T-cell (primary cell): Measurements from ENCODE around the gene TLCD3B. TPM values are rescaled to one million over a fixed set of nuclear protein-coding genes. Genes with fewer than 3 reads are reported as not detected.

ENCODE experiments used
- ATAC-seq, 4 experiments: fragments of 200-7000 bp in 3 of 4; fragments of 150-1000 bp in 1 of 4; cut with Tn5 transposase; replicated peaks in 1 of 4; 1 replicate in 3 of 4; 2 replicates in 1 of 4; pipeline ENCODE4 v1.10.0; 2021; ENCODE audit warnings: moderate library complexity in 3 of 4, mild to moderate bottlenecking in 2 of 4, moderate number of reproducible peaks in 1 of 4
- CTCF ChIA-PET, 2 donors: fragments of 300-600 bp; sonication (Branson Sonifier 250); formaldehyde crosslinking; loops; one replicate each; lab custom pipeline; 2022; ENCODE audit warnings: antibody characterized with exemption in 2 of 2; lab: Charles Lee
- POLR2A ChIA-PET, 2 donors: fragments of 300-600 bp; sonication (Branson Sonifier 250); formaldehyde crosslinking; loops; one replicate each; lab custom pipeline; 2022; ENCODE audit warnings: antibody characterized with exemption in 2 of 2; lab: Charles Lee
- DNase-seq, 35 experiments: peaks; one replicate each; pipeline versions ENCODE4 v3.0.0 to v3.0.0-alpha.2; 2013 to 2023
- H3K27ac ChIP-seq: one replicate; pipeline ENCODE4 v1.5.1; 2013; ENCODE audit warnings: low read length
- H3K27me3 ChIP-seq, 2 experiments: replicated peaks in 1 of 2; 1 replicate in 1 of 2; 2 replicates in 1 of 2; pipeline versions ENCODE4 v1.6.1 to v1.7.0; 2013; ENCODE audit warnings: low read length in 1 of 2, mixed read lengths in 1 of 2; ENCODE audit not compliant: control insufficient read depth in 2 of 2, insufficient read depth in 2 of 2; ENCODE audit errors: extremely low read depth in 1 of 2
- H3K36me3 ChIP-seq, 2 donors: 1 replicate in 1 of 2; 2 replicates in 1 of 2; pipeline versions ENCODE4 v1.6.1 to v1.7.0; 2013; ENCODE audit warnings: low read length in 1 of 2; ENCODE audit not compliant: control insufficient read depth in 2 of 2, insufficient read depth in 1 of 2; ENCODE audit errors: extremely low read depth in 1 of 2
- H3K4me1 ChIP-seq, 2 experiments: 1 replicate in 1 of 2; 2 replicates in 1 of 2; pipeline versions ENCODE4 v1.6.1 to v1.7.0; 2013; ENCODE audit warnings: low read length in 2 of 2, mixed read lengths in 1 of 2; ENCODE audit not compliant: insufficient read depth in 2 of 2, control insufficient read depth in 1 of 2; ENCODE audit errors: extremely low read depth in 1 of 2
- H3K4me3 ChIP-seq, 2 donors: 1 replicate in 1 of 2; 2 replicates in 1 of 2; pipeline versions ENCODE4 v1.5.1 to v1.7.0; 2013; ENCODE audit warnings: mild to moderate bottlenecking in 2 of 2, low read length in 1 of 2, moderate library complexity in 1 of 2; ENCODE audit not compliant: control insufficient read depth in 1 of 2; ENCODE audit errors: extremely low read depth in 1 of 2
- H3K9me3 ChIP-seq: 2 replicates; pipeline ENCODE4 v1.7.0; 2013
- H3K27ac Mint-ChIP-seq, 2 donors: one replicate each; pipeline ENCODE4 v1.8.0; 2020 to 2021; ENCODE audit warnings: mild to moderate bottlenecking in 2 of 2, mixed read lengths in 2 of 2
- H3K27me3 Mint-ChIP-seq, 2 donors: one replicate each; pipeline ENCODE4 v1.8.0; 2021 to 2022; ENCODE audit warnings: mixed read lengths in 2 of 2
- H3K36me3 Mint-ChIP-seq: one replicate; pipeline ENCODE4 v1.8.0; 2021; ENCODE audit warnings: mixed read lengths
- H3K4me1 Mint-ChIP-seq, 3 donors: one replicate each; pipeline ENCODE4 v1.8.0; 2020 to 2022; ENCODE audit warnings: mixed read lengths in 3 of 3, mild to moderate bottlenecking in 1 of 3
- H3K4me3 Mint-ChIP-seq, 3 donors: one replicate each; pipeline ENCODE4 v1.8.0; 2020 to 2022; ENCODE audit warnings: mild to moderate bottlenecking in 3 of 3, mixed read lengths in 3 of 3, moderate library complexity in 3 of 3
- H3K9me3 Mint-ChIP-seq, 3 donors: one replicate each; pipeline ENCODE4 v1.8.0; 2020 to 2022; ENCODE audit warnings: mixed read lengths in 3 of 3
- WGBS: methylation state at CpG from one replicate; pipeline ENCODE4 v1.1.5; 2013; ENCODE audit warnings: missing lambda C conversion rate; ENCODE audit not compliant: insufficient coverage; 5-methylcytosine and 5-hydroxymethylcytosine counted together
- total RNA-seq, 35 experiments: library from RNA in 6 of 35; stranded (reverse) in 6 of 35; fragments of 120-200 nt in 1 of 35; gene quantifications; one replicate each; pipeline versions ENCODE4 v1.2.1 to v1.2.4 and lab custom pipeline; 2013 to 2026

The TLCD3B gene
- total RNA-seq, 5 donors from 2014 or later (not counting 1 experiment from before 2014, with no cell fraction given) = 0.25 to 0.32 (median 0.25) TPM; not detected in 2

DNA sequence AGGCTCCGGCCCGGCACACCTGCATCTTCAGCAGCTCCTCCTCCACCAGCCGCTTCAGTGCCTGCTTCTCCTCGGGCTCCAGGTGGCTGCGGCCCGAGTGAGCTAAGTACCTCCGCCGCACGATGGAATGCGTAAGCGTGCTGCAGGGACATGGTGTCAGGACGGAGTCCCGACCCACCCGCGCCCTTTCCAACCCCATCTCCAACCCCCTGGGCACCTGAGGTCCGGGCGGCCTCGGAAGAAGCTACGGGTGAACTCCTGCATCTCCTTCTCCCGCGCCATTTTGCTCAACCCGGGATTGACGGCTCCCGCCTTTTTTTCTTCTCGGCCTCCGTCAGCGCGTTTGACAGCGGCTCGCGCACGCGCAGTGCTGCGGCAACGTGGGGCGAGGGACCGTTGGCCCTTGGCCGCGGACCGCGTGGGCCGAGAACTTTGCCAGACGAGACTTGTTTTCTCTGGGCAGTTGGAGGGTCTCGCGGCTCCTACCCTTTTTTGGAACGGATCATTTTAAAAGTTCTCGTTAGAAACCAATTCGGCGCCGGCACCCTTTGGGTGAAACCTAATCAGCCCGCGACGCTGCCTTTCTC lies 35.7 kb downstream of the TLCD3B start, which contains the start of gene HIRIP3:
Gene HIRIP3, minus strand, starts transcription at position 294 of the 587 bp plus-strand sequence. Its CDS starts 12 bp downstream, at position 282.
- ChIA-PET POLR2A (interaction anchor here in 1 of 2 donors (0.6 kb wide), 1 partner anchor 173 kb away, joined by 6 read pairs; no protein-coding TSS in a partner anchor), CTCF (interaction anchor here in 1 of 2 donors (0.7 to 1.2 kb wide), 3 partner anchors 34 to 188 kb away, joined by 4 to 5 read pairs (median 4); partner anchors contain the start of genes PAGR1 and TMEM219)
- ATAC-seq (peak; percentile 69 to 73 (median 70)), DNase-seq (peak; percentile 66 to 91 (median 80))
- peaks cover 11 to 29% of the 10 kb centered on the region in 2 experiments for H3K4me1 ChIP-seq
- peak within 1 kb of the TSS; percentile 96 to 99 (median 97) for H3K4me3 Mint-ChIP-seq
- no peaks in the 10 kb centered on the region for H3K9me3 ChIP-seq
- peak within 1 kb of the TSS; percentile 95 to 97 for H3K27ac Mint-ChIP-seq
- H3K27me3 ChIP-seq = no peaks in the 10 kb centered on the region
- H3K27me3 Mint-ChIP-seq = no peaks in the 10 kb centered on the region
- peak within 1 kb of the TSS; percentile 99 for H3K27ac ChIP-seq
- peaks cover 32 to 47% (median 43%) of the 10 kb centered on the region in 3 donors for H3K4me1 Mint-ChIP-seq
- H3K36me3 Mint-ChIP-seq = peaks cover 15% of the 10 kb centered on the region
- peaks cover 10 to 46% of the 10 kb centered on the region in 2 donors for H3K36me3 ChIP-seq
- under 1% methylated on average over 48 of the region's 53 CpGs for WGBS
- no peaks in the 10 kb centered on the region for H3K9me3 Mint-ChIP-seq
- H3K4me3 ChIP-seq = peak within 1 kb of the TSS; percentile 99

DNA sequence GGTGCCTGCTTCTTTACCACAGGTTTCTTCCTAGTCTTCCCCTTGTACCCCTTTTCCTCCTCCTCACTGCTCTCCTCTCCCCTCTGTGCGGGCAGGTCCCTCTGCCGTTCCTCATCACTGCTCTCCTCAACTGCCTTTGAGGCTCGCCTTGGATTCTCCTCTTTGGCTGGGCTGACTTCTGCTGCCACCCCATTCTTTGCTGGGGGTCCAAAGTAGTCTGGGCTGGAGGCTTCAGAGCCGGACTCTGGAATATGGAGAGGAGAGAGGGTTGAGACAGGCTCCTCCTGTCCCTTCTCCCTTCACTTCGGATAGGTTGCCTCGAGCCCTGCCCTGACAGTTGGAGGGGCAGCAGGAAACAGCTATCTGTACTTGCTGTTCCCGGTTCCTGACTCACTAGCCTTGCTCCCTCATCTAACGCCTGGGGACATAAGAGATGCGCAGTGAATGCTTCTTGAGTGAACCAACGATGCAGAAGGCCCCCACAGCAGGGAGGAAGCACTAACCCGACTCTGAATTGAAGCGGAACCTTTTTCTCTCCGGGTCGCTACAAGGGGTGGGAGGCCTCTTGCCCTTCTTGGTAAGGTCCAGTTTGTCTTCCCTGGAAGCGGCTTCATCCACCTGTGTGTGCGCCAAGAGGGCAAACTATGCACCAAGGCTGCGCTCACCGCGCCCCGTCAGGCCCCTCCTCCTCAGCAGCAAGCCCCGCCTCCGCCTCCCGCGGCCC lies 36.3 kb downstream of the TLCD3B start:
- Histone ChIP-seq H3K27me3 (no peaks in the 10 kb centered on the region), H3K27ac (peak overlapping the region; percentile 99), H3K9me3 (no peaks in the 10 kb centered on the region), H3K4me1 (peaks cover 11 to 29% of the 10 kb centered on the region in 2 experiments), H3K36me3 (peaks cover 11 to 44% of the 10 kb centered on the region in 2 donors), H3K4me3 (peak overlapping the region; percentile 99)
- WGBS = 9% methylated on average over 17 of the region's 24 CpGs
- H3K9me3 Mint-ChIP-seq = no peaks in the 10 kb centered on the region
- H3K27me3 Mint-ChIP-seq = no peaks in the 10 kb centered on the region
- peak in 2 of 4 experiments; percentile 36 to 39 for ATAC-seq
- ChIA-PET CTCF (interaction anchor here in 1 of 2 donors (0.9 to 1.2 kb wide), 2 partner anchors 33 to 179 kb away, joined by 4 to 5 read pairs; partner anchors contain the start of genes PAGR1 and TMEM219), POLR2A (no interaction called here)
- peak overlapping the region; percentile 95 to 97 for H3K27ac Mint-ChIP-seq
- H3K4me1 Mint-ChIP-seq = peaks cover 31 to 46% (median 42%) of the 10 kb centered on the region in 3 donors
- H3K4me3 Mint-ChIP-seq = peak overlapping the region; percentile 96 to 99 (median 97)
- DNase-seq = peak in 7 of 35 experiments; percentile 50 to 75 (median 64)
- peaks cover 18% of the 10 kb centered on the region for H3K36me3 Mint-ChIP-seq

DNA sequence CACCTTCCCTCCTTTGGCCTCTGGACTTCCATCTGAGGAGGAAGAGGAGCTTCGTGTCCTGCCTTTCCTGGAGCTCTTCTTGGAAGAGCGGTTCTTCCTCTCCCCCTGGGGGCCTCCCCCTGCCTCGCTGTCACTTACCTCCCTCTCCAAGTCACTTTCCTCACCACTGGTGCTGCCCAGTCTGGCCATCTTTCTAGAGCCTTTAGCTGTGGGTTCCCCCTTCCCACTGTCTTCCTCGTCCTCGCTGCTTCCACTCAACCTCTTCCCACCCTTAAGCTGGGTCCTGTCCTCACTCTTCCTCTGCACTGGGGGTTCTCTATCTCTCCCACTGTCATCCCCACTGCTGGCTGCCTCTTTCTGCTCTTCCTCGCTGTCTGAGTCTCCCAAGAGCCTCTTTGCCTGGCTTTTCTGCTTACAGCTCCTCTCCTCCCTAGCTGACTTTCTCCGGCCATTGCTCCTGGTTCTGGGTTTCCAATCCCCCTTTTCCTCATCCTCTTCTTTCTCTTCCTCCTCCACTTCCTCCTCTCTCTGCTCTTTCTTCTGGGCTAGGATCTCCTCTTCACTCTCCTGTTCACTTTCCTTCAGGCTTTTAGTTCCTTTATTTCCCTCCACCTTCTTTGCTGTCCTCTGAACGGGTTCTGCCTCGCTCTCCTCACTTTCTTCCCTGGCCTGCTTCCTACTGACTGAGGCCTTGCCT lies 37.0 kb downstream of the TLCD3B start:
- WGBS = 92% methylated on average over 8 of the region's 9 CpGs
- Histone ChIP-seq H3K27ac (peak overlapping the region; percentile 99), H3K9me3 (no peaks in the 10 kb centered on the region), H3K27me3 (no peaks in the 10 kb centered on the region), H3K4me3 (peak overlapping the region in 1 of 2 donors; percentile 99), H3K36me3 (peaks cover 11 to 39% of the 10 kb centered on the region in 2 donors), H3K4me1 (peaks cover 11 to 29% of the 10 kb centered on the region in 2 experiments)
- Mint-ChIP-seq H3K27ac (peak overlapping the region; percentile 72 to 97), H3K4me3 (peak overlapping the region; percentile 96 to 99 (median 97)), H3K36me3 (peaks cover 19% of the 10 kb centered on the region), H3K9me3 (no peaks in the 10 kb centered on the region), H3K4me1 (peaks cover 27 to 40% (median 35%) of the 10 kb centered on the region in 3 donors), H3K27me3 (no peaks in the 10 kb centered on the region)
- ATAC-seq (no peak), DNase-seq (no peak)
- CTCF ChIA-PET = interaction anchor here in 1 of 2 donors (0.6 kb wide), 1 partner anchor 33 kb away, joined by 3 read pairs; no protein-coding TSS in a partner anchor
- POLR2A ChIA-PET = interaction anchor here in 1 of 2 donors (0.6 kb wide), 1 partner anchor 984 kb away, joined by 4 read pairs; no protein-coding TSS in a partner anchor

DNA sequence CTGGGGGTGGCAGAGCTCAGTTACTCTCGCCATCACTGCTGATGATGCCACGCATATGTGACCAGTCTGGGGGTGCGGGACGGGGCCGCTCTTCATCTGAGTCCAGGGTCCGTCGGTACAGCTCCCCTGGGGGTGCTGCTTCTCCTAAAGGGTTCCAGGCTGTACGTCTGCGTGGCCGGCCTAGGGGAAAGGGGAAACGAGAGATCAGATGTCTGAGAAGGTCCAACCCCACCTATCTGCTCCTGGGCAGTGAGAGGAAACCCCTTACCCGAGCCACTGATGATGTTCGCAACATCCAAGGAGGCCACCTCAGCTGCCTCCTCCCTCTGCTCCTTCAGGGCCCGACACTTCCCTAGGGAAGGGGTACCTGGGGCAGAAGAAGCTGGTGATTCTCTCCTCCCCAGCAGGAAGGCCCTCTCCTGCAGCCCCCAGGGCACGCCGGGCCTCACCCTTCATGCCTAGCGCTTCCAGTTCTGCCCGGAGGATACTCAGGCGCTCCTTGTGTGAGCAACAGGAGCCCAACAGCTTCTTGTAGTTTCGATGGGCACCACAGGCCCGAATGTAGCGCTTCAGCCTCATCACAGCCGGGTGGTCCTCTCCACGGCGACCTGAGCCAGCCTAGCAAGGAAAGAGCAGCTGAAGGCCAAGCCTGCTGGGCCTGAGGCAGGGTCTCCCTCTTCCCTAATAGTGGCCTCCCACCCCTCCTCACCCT lies 37.7 kb downstream of the TLCD3B start:
- Mint-ChIP-seq H3K4me3 (peak overlapping the region; percentile 96 to 99 (median 97)), H3K36me3 (peaks cover 21% of the 10 kb centered on the region), H3K27me3 (no peaks in the 10 kb centered on the region), H3K27ac (no peak overlapping the region), H3K9me3 (no peaks in the 10 kb centered on the region), H3K4me1 (peaks cover 26 to 36% (median 34%) of the 10 kb centered on the region in 3 donors)
- POLR2A ChIA-PET = interaction anchor here in 1 of 2 donors (0.6 kb wide), 1 partner anchor 983 kb away, joined by 4 read pairs; no protein-coding TSS in a partner anchor
- H3K4me1 ChIP-seq = peaks cover 11 to 29% of the 10 kb centered on the region in 2 experiments
- H3K4me3 ChIP-seq = no peak overlapping the region
- H3K27me3 ChIP-seq = no peaks in the 10 kb centered on the region
- 97% methylated on average over 17 of the region's 25 CpGs for WGBS
- no peaks in the 10 kb centered on the region for H3K9me3 ChIP-seq
- no peak for DNase-seq
- peaks cover 14 to 43% of the 10 kb centered on the region in 2 donors for H3K36me3 ChIP-seq
- no peak overlapping the region for H3K27ac ChIP-seq
- CTCF ChIA-PET = interaction anchor here in 1 of 2 donors (0.6 kb wide), 1 partner anchor 32 kb away, joined by 3 read pairs; no protein-coding TSS in a partner anchor
- ATAC-seq = no peak

DNA sequence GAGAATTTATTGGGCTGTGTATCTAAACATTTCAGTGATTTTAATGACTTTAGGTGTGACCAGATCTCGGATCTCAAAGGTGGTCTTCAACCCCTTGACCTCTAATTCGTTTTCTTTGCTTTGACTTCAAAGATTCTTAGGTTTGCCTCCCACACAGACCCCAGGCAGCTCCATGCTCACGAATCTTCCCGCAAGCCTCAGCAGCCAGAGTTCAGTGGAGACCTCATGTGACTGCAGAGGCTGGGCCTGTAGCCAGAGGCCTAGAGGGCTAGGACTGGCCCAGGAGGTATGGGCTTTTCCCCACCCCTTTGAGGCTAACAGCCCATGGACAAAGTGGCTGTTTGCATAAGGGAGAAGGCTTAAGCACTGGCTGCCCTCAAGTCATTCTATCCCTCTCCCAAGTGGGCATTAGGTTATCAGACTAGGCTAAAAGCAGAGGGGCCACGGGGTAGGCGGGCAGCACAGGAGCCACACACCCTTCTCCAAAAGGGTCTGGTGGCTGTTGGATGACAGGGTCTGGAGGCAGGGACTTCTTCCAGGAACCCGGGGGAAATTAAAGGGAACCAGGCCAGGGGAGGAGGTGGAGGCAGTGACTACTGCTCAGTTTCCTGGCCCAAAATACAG lies 38.6 kb downstream of the TLCD3B start:
- H3K27me3 ChIP-seq = no peaks in the 10 kb centered on the region
- 60% methylated on average over 2 of the region's 7 CpGs for whole genome bisulfite sequencing
- H3K4me1 Mint-ChIP-seq = peaks cover 21 to 34% (median 30%) of the 10 kb centered on the region in 3 donors
- H3K36me3 Mint-ChIP-seq = peaks cover 21% of the 10 kb centered on the region
- H3K4me1 ChIP-seq = peaks cover 11 to 25% of the 10 kb centered on the region in 2 experiments
- POLR2A ChIA-PET = no interaction called here
- no peak overlapping the region for H3K4me3 ChIP-seq
- no peaks in the 10 kb centered on the region for H3K9me3 Mint-ChIP-seq
- H3K27me3 Mint-ChIP-seq = no peaks in the 10 kb centered on the region
- H3K27ac Mint-ChIP-seq = no peak overlapping the region
- ATAC-seq (no peak), DNase-seq (no peak)
- H3K36me3 ChIP-seq = peaks cover 18 to 47% of the 10 kb centered on the region in 2 donors
- peak overlapping the region in 2 of 3 donors; percentile 28 to 43 for H3K4me3 Mint-ChIP-seq
- CTCF ChIA-PET = no interaction called here
- H3K9me3 ChIP-seq = no peaks in the 10 kb centered on the region
- H3K27ac ChIP-seq = no peak overlapping the region
